H1 (cell line): Measurements from ENCODE around the gene CACNA2D1. TPM values are rescaled to one million over a fixed set of nuclear protein-coding genes. Genes with fewer than 3 reads are reported as not detected.

ENCODE experiments used
- CBX5 ChIP-seq: fragments of 300-800, 300-1000 bp; sonication (generic); IDR thresholded peaks from 2 replicates; pipeline ENCODE4 v1.7.1; 2016; ENCODE audit warnings: antibody characterized with exemption, low read length, low read depth
- EP300 ChIP-seq, 2 experiments: IDR thresholded peaks; 1 replicate in 1 of 2; 2 replicates in 1 of 2; pipeline ENCODE4 v1.6.1; 2011 to 2012; ENCODE audit warnings: low read depth in 2 of 2, low read length in 2 of 2, mild to moderate bottlenecking in 2 of 2, borderline replicate concordance in 1 of 2, inconsistent platforms in 1 of 2, moderate library complexity in 1 of 2
- NRF1 ChIP-seq: IDR thresholded peaks from 2 replicates; pipeline ENCODE4 v1.6.1; 2011; ENCODE audit warnings: mild to moderate bottlenecking, low read depth, low read length, improper control_type of control experiment
- POLR2AphosphoS5 ChIP-seq: IDR thresholded peaks from 2 replicates; pipeline ENCODE4 v1.6.1; 2011; ENCODE audit warnings: low read depth, low read length
- SIRT6 ChIP-seq: IDR thresholded peaks from one replicate; pipeline ENCODE4 v1.7.1; 2012; ENCODE audit warnings: low read length, inconsistent platforms
- TCF12 ChIP-seq: IDR thresholded peaks from 2 replicates; pipeline ENCODE4 v1.6.1; 2011; ENCODE audit warnings: low read depth, mild to moderate bottlenecking, low read length
- polyA plus RNA-seq, 7 experiments: library from polyadenylated mRNA; depleted of rRNA in 3 of 7; stranded (reverse) in 5 of 7; unstranded in 2 of 7; fragments of >200 nt in 5 of 7; fragments of 200-250 nt in 2 of 7; gene quantifications; 1 replicate in 5 of 7; 2 replicates in 1 of 7; 4 replicates in 1 of 7; pipeline versions ENCODE4 v1.2.1 to v1.2.3, GENCODE V29; 2011 to 2013; ENCODE audit warnings: missing spikeins in 2 of 7, mixed read lengths in 2 of 7
- total RNA-seq: library from RNA; stranded (reverse); fragmentation: NEBNext Ultra II Directional; extraction: Animal tissue kit (Norgen Biotek cat#: 25700); gene quantifications from 2 replicates; pipeline ENCODE4 v1.2.1, GENCODE V29; 2021
- TF ChIP-seq, protein P1 (sequence below): fragments of 300-600 bp; sonication (generic); IDR thresholded peaks from 2 replicates; pipeline ENCODE4 v1.7.1; 2012; ENCODE audit warnings: low read length, moderate library complexity, mild to moderate bottlenecking, inconsistent platforms; ENCODE audit not compliant: insufficient replicate concordance

The CACNA2D1 gene
- total and polyA plus RNA-seq, 2 of the 8 experiments (the other 6 are each of a cell fraction or from before 2014, with no cell fraction given), result 4.3 to 27.3 TPM

DNA sequence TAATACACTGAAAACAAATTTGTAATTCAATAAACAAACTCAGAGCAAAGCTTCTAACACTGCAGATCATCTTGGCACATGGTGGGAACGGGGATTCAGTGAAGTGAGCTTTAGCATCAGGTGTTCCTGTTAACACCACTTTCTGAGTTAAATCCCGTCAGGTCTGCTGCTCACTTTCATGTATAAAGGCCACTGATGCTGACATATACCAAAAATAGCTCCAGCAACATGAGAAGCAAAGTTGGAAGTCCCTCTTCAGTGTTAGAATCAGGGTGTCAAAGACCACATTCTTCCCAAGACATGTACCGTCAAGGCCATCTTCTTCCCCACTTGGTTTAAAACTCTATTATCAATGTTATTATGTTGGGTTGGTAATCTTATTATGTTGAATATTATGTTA lies 11.7 kb upstream of the CACNA2D1 start (continued):
- TF ChIP-seq, protein P1, sequence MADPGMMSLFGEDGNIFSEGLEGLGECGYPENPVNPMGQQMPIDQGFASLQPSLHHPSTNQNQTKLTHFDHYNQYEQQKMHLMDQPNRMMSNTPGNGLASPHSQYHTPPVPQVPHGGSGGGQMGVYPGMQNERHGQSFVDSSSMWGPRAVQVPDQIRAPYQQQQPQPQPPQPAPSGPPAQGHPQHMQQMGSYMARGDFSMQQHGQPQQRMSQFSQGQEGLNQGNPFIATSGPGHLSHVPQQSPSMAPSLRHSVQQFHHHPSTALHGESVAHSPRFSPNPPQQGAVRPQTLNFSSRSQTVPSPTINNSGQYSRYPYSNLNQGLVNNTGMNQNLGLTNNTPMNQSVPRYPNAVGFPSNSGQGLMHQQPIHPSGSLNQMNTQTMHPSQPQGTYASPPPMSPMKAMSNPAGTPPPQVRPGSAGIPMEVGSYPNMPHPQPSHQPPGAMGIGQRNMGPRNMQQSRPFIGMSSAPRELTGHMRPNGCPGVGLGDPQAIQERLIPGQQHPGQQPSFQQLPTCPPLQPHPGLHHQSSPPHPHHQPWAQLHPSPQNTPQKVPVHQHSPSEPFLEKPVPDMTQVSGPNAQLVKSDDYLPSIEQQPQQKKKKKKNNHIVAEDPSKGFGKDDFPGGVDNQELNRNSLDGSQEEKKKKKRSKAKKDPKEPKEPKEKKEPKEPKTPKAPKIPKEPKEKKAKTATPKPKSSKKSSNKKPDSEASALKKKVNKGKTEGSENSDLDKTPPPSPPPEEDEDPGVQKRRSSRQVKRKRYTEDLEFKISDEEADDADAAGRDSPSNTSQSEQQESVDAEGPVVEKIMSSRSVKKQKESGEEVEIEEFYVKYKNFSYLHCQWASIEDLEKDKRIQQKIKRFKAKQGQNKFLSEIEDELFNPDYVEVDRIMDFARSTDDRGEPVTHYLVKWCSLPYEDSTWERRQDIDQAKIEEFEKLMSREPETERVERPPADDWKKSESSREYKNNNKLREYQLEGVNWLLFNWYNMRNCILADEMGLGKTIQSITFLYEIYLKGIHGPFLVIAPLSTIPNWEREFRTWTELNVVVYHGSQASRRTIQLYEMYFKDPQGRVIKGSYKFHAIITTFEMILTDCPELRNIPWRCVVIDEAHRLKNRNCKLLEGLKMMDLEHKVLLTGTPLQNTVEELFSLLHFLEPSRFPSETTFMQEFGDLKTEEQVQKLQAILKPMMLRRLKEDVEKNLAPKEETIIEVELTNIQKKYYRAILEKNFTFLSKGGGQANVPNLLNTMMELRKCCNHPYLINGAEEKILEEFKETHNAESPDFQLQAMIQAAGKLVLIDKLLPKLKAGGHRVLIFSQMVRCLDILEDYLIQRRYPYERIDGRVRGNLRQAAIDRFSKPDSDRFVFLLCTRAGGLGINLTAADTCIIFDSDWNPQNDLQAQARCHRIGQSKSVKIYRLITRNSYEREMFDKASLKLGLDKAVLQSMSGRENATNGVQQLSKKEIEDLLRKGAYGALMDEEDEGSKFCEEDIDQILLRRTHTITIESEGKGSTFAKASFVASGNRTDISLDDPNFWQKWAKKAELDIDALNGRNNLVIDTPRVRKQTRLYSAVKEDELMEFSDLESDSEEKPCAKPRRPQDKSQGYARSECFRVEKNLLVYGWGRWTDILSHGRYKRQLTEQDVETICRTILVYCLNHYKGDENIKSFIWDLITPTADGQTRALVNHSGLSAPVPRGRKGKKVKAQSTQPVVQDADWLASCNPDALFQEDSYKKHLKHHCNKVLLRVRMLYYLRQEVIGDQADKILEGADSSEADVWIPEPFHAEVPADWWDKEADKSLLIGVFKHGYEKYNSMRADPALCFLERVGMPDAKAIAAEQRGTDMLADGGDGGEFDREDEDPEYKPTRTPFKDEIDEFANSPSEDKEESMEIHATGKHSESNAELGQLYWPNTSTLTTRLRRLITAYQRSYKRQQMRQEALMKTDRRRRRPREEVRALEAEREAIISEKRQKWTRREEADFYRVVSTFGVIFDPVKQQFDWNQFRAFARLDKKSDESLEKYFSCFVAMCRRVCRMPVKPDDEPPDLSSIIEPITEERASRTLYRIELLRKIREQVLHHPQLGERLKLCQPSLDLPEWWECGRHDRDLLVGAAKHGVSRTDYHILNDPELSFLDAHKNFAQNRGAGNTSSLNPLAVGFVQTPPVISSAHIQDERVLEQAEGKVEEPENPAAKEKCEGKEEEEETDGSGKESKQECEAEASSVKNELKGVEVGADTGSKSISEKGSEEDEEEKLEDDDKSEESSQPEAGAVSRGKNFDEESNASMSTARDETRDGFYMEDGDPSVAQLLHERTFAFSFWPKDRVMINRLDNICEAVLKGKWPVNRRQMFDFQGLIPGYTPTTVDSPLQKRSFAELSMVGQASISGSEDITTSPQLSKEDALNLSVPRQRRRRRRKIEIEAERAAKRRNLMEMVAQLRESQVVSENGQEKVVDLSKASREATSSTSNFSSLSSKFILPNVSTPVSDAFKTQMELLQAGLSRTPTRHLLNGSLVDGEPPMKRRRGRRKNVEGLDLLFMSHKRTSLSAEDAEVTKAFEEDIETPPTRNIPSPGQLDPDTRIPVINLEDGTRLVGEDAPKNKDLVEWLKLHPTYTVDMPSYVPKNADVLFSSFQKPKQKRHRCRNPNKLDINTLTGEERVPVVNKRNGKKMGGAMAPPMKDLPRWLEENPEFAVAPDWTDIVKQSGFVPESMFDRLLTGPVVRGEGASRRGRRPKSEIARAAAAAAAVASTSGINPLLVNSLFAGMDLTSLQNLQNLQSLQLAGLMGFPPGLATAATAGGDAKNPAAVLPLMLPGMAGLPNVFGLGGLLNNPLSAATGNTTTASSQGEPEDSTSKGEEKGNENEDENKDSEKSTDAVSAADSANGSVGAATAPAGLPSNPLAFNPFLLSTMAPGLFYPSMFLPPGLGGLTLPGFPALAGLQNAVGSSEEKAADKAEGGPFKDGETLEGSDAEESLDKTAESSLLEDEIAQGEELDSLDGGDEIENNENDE, result no peak
- no peak for TF ChIP-seq SIRT6
- no peak for TF ChIP-seq NRF1
- no peak for TF ChIP-seq TCF12
- TF ChIP-seq CBX5, result no peak
- no peak for TF ChIP-seq POLR2AphosphoS5
- TF ChIP-seq EP300 (IDR thresholded peaks at IDR 0.05; ENCODE audit: borderline replicate concordance in 1 of 2, low read depth in 2 of 2, low read length in 2 of 2), result no peak
